ENCODE data around the gene GNAI1.
"Not testable (repeated sequence)": the region's sequence is repeated elsewhere in the genome, so short reads cannot be mapped to it uniquely, and the experiment has no call there.

Gene GNAI1

DNA sequence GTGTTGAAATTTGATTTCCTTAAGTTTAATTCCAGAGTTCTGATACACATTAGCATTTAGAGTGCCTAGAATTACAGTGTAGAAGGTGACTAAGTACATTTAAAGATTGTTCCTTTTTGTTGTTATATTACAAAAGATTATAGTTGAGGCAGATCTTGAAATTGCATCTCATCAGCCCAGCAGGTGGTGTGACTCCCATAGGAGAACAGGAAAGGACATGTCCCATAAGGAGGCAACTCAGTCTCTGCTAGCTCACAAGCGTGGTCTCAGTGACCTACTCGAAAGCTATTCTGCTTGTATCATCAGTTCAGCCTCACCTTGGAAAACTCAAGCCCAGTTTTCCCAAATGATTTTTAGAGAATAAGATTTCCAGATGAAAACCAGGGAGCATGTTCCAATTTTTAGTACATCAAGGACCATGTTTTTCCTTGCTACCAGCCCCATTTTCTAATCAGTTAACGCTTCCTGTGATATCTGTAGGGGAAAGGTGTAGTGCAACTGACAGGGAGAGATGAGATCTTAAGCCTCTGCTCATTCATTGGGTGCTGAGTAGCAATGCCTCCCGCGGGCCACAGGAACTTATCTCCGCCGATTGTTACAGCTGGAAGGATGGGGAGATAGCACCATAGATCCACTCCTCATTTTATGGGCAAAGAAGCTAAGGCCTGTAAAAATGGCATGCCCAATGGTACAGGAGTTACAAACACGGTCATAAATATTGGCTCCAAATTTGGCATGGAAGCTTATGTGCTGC, 1.1 kb upstream of the GNAI1 start:
- DNase-seq, result no peak

DNA sequence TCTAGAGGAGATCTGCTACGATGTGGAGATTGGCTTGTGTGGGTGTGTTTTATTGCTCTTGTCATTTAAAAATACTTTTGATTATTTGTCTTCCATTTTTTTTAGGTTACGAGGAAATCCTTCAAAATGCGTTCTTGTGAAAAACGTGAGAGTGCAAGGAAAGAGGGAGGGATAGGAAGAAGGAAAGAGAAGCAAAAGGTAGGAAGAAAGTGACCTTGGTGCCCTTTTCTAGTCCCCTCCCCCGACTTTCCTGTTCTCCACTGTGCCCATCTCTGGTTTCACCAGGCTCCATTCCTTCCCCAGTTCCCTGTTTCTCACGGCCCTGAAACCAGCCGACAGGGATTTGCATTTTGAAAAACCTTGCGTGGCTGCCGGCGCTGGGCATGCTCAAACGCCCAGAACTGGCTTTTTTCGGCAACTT, 506 bp upstream of the GNAI1 start:
- no peak for DNase-seq

DNA sequence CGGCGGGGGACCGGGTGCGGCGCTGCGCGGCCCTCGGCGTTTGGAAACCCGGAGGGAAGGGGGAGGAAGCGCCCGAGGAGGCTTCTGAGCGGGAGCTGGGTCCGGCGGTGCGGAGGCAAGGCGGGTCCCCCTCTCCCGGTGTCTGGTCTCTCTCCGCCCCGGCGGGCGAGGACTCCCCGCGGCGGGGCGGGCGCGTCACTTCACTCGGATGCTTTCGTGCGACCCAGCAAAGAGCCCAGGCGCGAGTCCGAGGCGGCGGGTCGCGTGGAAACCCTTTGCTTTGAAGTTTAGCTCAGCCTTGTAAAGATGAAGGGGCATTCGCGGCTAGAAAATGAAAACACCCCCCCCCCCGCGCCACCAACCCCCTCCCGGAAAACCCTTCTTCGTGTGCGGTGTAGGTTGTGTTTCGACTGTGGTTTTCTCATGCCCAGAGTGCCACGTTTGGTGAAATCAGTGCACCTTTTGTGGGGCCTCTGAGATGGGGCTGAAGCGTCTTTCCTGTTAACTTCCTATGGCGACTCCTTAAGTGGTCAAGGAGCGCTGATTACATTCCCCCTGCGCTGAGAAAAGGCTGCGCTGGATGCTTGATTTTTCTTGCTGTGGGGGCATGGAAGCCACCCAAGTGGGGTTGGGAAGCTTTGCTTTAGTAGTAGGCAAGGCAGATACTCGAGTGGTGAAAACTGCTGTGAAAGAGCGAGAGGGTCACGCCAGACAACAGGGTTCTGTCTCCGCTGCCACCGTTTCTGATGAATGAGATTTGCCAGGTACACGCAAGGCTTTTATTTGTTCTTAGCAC, 876 bp downstream of the GNAI1 start:
- DNase-seq, result no peak

DNA sequence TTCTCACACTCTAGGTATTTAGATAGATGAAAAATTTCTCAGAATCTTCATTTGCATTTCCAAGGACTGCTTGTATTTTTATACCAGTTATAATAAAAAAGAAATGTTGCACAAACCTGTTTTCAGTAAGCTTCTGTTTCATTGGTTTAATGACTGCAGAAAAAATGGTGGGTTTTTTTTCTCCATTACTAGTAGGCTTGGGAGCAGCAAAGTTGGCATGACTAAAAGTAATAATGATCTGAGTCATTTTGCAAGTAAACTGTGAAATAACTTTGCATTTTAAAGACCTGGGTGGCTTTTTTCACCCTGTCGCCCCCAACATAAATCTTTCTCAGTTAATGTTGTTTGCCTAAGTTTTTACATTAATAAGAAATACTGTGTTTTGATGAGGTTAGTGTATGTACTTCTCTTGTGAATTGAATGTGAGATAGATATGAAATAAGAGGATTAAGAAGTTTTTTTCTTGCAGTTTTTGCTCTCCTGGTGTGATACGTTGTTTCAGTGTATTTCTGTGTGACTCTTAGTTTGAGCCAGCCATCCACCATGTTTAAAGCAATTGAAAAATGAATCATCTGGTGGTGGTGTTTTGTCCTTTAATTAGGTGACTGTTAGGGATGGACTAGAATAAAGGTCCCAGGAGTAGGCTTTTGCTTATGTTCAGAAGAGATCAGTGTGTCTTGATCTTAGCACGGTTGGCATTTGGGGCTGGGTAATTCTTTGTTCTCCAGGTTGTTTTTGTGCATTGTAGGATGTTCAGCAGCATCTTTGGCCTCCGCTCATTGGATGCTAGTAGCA, 1.8 kb downstream of the GNAI1 start:
- DNase-seq, result no peak

DNA sequence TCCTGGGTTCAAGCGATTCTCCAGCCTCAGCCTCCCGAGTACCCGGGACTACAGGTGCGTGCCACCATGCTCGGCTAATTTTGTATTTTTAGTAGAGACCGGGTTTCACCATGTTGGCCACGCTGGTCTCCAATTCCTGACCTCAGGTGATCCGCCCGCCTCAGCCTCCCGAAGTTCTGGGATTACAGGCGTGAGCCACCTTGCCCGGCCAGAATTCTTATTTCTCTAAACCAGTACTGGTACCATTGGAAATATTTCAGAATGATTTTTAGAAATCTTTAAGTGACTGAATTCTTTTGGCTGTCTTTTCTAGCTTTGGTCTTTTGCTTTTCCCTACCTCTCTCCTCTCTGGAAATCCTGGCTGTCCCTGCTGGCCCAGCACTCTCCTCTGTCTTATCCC, 2.8 kb downstream of the GNAI1 start:
- no peak for DNase-seq

- no peak for DNase-seq
Observed at GRCh38 chr7:80139236-80139635, 4.6 kb downstream of the GNAI1 start.

- no peak for DNase-seq
Observed at GRCh38 chr7:80140388-80140787, 5.8 kb downstream of the GNAI1 start.

- DNase-seq, result no peak
Observed at GRCh38 chr7:80141376-80141775, 6.7 kb downstream of the GNAI1 start.

GRCh38 chr7:80142853-80143580, 8.4 kb downstream of the GNAI1 start:
- DNase-seq, result no peak

- DNase-seq, result no peak
Observed at GRCh38 chr7:80145780-80146422, 11.3 kb downstream of the GNAI1 start.

GRCh38 chr7:80146545-80147182, 12.0 kb downstream of the GNAI1 start:
- no peak for DNase-seq

- no peak for DNase-seq
Observed at GRCh38 chr7:80147543-80148391, 13.1 kb downstream of the GNAI1 start.

GRCh38 chr7:80150611-80151273, 16.1 kb downstream of the GNAI1 start:
- no peak for DNase-seq

DNA sequence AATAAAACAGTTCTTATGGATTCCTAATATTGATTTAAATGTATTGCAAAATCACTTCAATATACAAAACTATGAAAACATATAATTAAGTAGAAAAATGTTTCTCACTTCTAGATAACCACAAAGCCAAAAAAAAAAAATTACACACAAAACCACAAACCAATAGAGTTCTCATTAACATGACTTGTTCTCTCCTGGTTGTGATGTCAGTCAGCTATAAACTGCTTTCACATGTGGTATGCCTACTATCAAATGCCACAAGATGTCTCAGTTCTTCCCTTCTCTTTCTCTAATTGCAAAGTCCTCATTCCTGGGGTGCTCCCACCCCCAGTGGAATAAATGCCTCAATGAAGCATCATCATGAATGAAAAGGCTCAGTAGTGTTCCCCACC, 16.6 kb downstream of the GNAI1 start:
- DNase-seq, result no peak

GRCh38 chr7:80153446-80153845, 18.8 kb downstream of the GNAI1 start:
- DNase-seq, result no peak

DNA sequence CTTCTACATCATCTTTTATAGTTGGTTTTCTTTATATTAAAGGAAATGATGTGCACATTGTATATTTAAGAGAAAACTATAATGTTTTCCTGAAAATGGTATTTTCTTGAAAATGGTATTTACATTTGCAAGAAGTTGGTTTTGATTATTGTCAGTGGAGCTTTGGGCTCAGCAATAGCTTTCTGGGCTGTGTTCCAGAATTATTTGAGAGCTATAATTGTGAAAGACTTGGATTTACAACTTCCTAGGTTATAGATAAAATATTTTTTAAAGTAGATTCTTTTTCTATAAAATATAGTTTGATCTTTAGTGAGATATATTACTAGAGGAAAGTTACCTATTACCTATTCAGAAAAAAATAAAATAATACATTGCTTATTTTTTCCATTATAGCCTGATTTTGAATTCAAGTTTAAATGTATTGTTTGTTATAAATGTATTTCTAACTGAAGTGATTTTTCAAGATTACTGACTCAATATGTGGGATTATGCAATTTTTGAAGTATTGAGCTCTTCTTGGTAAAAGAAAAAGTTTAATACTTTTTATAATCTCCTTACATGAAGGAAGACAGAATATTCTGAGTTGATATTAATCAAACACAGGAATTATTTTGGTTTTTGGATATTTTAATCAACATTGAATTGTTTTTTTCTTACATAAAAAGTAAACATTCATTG, 20.2 kb downstream of the GNAI1 start:
- no peak for DNase-seq

DNA sequence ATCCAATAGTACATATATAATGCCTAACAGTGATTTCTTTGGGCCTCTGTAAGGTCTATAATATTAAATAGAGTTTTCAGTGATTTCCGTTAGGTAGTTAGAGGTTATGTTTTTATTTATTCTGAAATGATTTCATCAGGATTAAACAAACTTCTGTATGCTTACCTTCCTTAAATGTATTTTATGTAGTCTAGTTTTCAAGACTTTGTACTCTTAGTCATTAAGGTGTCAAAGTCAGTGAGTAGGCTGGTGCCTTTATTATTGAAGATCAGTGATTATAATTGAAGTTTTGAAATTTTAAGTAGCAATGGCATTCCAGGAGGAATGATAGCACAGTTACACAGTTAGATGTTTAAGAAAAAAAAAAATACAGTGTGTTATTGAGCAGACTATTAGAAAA, 20.7 kb downstream of the GNAI1 start:
- DNase-seq, result no peak

- DNase-seq, result not testable (repeated sequence)
Observed at GRCh38 chr7:80157770-80158169, 23.1 kb downstream of the GNAI1 start.

GRCh38 chr7:80159802-80160201, 25.2 kb downstream of the GNAI1 start:
- no peak for DNase-seq

GRCh38 chr7:80161466-80161865, 26.8 kb downstream of the GNAI1 start:
- no peak for DNase-seq

All from SHP77 treated with DMSO at 0.1 percent for 48 hours (cell line).